Measurements from ENCODE around the gene EEA1.

Gene EEA1

GRCh38 chr12:92952394-92952793 is 23.3 kb upstream of the EEA1 start:
- H3K9me3 ChIP-seq = no peaks in the 10 kb centered on the region
- H3K4me1 ChIP-seq = no peaks in the 10 kb centered on the region
- DNase-seq = no peak
- TF ChIP-seq CTCF (IDR thresholded peaks at IDR 0.05; ENCODE audit: low read depth, low read length) = no peak
- no peaks in the 10 kb centered on the region for H3K36me3 ChIP-seq
- no peaks in the 10 kb centered on the region for H3K27me3 ChIP-seq
- H3K4me3 ChIP-seq (ENCODE audit: low read depth, low read length) = no peak overlapping the region

GRCh38 chr12:92951006-92951405 is 21.9 kb upstream of the EEA1 start:
- H3K9me3 ChIP-seq = no peaks in the 10 kb centered on the region
- H3K36me3 ChIP-seq = no peaks in the 10 kb centered on the region
- no peak for DNase-seq
- H3K4me3 ChIP-seq (ENCODE audit: low read depth, low read length) = no peak overlapping the region
- no peaks in the 10 kb centered on the region for H3K4me1 ChIP-seq
- H3K27me3 ChIP-seq = no peaks in the 10 kb centered on the region
- no peak for TF ChIP-seq CTCF (IDR thresholded peaks at IDR 0.05; ENCODE audit: low read depth, low read length)

- no peak for DNase-seq
- no peak overlapping the region for H3K4me3 ChIP-seq (ENCODE audit: low read depth, low read length)
- H3K36me3 ChIP-seq = no peaks in the 10 kb centered on the region
- no peaks in the 10 kb centered on the region for H3K4me1 ChIP-seq
- H3K9me3 ChIP-seq = no peaks in the 10 kb centered on the region
- H3K27me3 ChIP-seq = no peaks in the 10 kb centered on the region
- no peak for TF ChIP-seq CTCF (IDR thresholded peaks at IDR 0.05; ENCODE audit: low read depth, low read length)
Measured at GRCh38 chr12:92950011-92950410, 20.9 kb upstream of the EEA1 start.

- TF ChIP-seq CTCF (IDR thresholded peaks at IDR 0.05; ENCODE audit: low read depth, low read length) = no peak
- Histone ChIP-seq H3K4me3 (ENCODE audit: low read depth, low read length) (no peak overlapping the region), H3K9me3 (no peaks in the 10 kb centered on the region), H3K4me1 (no peaks in the 10 kb centered on the region), H3K27me3 (no peaks in the 10 kb centered on the region), H3K36me3 (no peaks in the 10 kb centered on the region)
- DNase-seq = no peak
Measured at GRCh38 chr12:92949466-92949865, 20.4 kb upstream of the EEA1 start.

- H3K27me3 ChIP-seq = no peaks in the 10 kb centered on the region
- TF ChIP-seq CTCF (IDR thresholded peaks at IDR 0.05; ENCODE audit: low read depth, low read length) = no peak
- H3K36me3 ChIP-seq = no peaks in the 10 kb centered on the region
- H3K4me1 ChIP-seq = no peaks in the 10 kb centered on the region
- DNase-seq = no peak
- H3K9me3 ChIP-seq = no peaks in the 10 kb centered on the region
- H3K4me3 ChIP-seq (ENCODE audit: low read depth, low read length) = no peak overlapping the region
Measured at GRCh38 chr12:92947589-92948215, 18.6 kb upstream of the EEA1 start.

- Histone ChIP-seq H3K27me3 (no peaks in the 10 kb centered on the region), H3K36me3 (no peaks in the 10 kb centered on the region), H3K4me1 (no peaks in the 10 kb centered on the region), H3K9me3 (no peaks in the 10 kb centered on the region), H3K4me3 (ENCODE audit: low read depth, low read length) (no peak overlapping the region)
- no peak for DNase-seq
- TF ChIP-seq CTCF (IDR thresholded peaks at IDR 0.05; ENCODE audit: low read depth, low read length) = no peak
Measured at GRCh38 chr12:92945659-92946220, 16.6 kb upstream of the EEA1 start.
